Heart left ventricle (tissue), 16 donors: ENCODE data around the gene ZNF614. TPM values are rescaled to one million over a fixed set of nuclear protein-coding genes. Genes with fewer than 3 reads are reported as not detected.
"Not testable (repeated sequence)": the region's sequence is repeated elsewhere in the genome, so short reads cannot be mapped to it uniquely, and the experiment has no call there.

ENCODE experiments used
- ATAC-seq, 4 donors: fragments of 200-7000 bp; cut with Tn5 transposase; one replicate each; pipeline ENCODE4 v1.9.1; 2020 to 2022; ENCODE audit warnings: moderate library complexity in 4 of 4, mild to moderate bottlenecking in 3 of 4, moderate number of reproducible peaks in 1 of 4
- DNase-seq, 5 donors: peaks; one replicate each; pipeline ENCODE4 v3.0.0-alpha.2; 2020
- H3K27ac ChIP-seq, 12 donors: fragments of 200-600 bp; sonication (generic) in 4 of 12; one replicate each; pipeline versions ENCODE4 v1.5.0 to v1.8.0; 2016 to 2022; ENCODE audit warnings: mild to moderate bottlenecking in 2 of 12
- H3K27me3 ChIP-seq, 9 donors: fragments of 200-600 bp; sonication (generic) in 2 of 9; one replicate each; pipeline versions ENCODE4 v1.5.1 to v1.8.0; 2016 to 2022; ENCODE audit warnings: mild to moderate bottlenecking in 3 of 9
- H3K36me3 ChIP-seq, 9 donors: fragments of 200-600 bp; sonication (generic) in 2 of 9; one replicate each; pipeline versions ENCODE4 v1.5.0 to v1.8.0; 2018 to 2022; ENCODE audit warnings: mild to moderate bottlenecking in 2 of 9
- H3K4me1 ChIP-seq, 12 donors: fragments of 200-600 bp; sonication (generic) in 4 of 12; one replicate each; pipeline versions ENCODE4 v1.5.0 to v1.8.0; 2016 to 2022; ENCODE audit warnings: mild to moderate bottlenecking in 3 of 12
- H3K4me3 ChIP-seq, 12 donors: fragments of 200-600 bp; sonication (generic) in 4 of 12; one replicate each; pipeline versions ENCODE4 v1.5.0 to v1.8.0; 2017 to 2022; ENCODE audit warnings: mild to moderate bottlenecking in 9 of 12, moderate library complexity in 4 of 12
- H3K9me3 ChIP-seq, 12 donors: fragments of 200-600 bp; sonication (generic) in 4 of 12; one replicate each; pipeline versions ENCODE4 v1.5.0 to v1.8.0; 2016 to 2022; ENCODE audit warnings: mild to moderate bottlenecking in 1 of 12
- CTCF ChIP-seq, 12 donors: fragments of 200-600 bp; sonication (generic) in 4 of 12; IDR thresholded peaks; one replicate each; pipeline versions ENCODE4 v1.5.0 to v1.8.0; 2018 to 2022; ENCODE audit warnings: antibody characterized with exemption in 12 of 12, mild to moderate bottlenecking in 5 of 12
- POLR2A ChIP-seq, 2 donors: fragments of 450-650 bp; IDR thresholded peaks; one replicate each; pipeline ENCODE4 v1.6.1; 2017; ENCODE audit warnings: antibody characterized with exemption in 2 of 2, mild to moderate bottlenecking in 2 of 2, moderate library complexity in 2 of 2
- WGBS, 4 donors: extraction: QIAGEN DNeasy Blood & Tissue Kit in 2 of 4; methylation state at CpG; one replicate each; pipeline versions ENCODE4 v1.1.5 to v1.1.7; 2013 to 2018; 5-methylcytosine and 5-hydroxymethylcytosine counted together
- intact Hi-C, 10 donors: fragments of 100-400 bp; cut with DNase I; formaldehyde crosslinking; loops; one replicate each; pipeline versions ENCODE4 v1.11.1 to v1.14.2; 2022
- polyA plus RNA-seq, 2 donors: library from polyadenylated mRNA; stranded (reverse); fragments of 200-250 nt; gene quantifications; one replicate each; pipeline ENCODE4 v1.2.3, GENCODE V29; 2013
- total RNA-seq, 9 donors: library from RNA; depleted of rRNA in 2 of 9; stranded (reverse); fragments of >200 nt in 2 of 9; fragmentation: NEBNext Ultra II Directional in 3 of 9; extraction: Animal tissue kit (Norgen Biotek cat#: 25700) in 3 of 9; gene quantifications; one replicate each; pipeline versions ENCODE4 v1.1.0 to v1.2.4, GENCODE V29; 2016 to 2023
- donor health status: ischemic (EF 13 %, LVEDD 7.1; RV severe dilation, severe dysfunction).
- donor health status: healthy with polysubstance abuse.
- donor health status: DM: no; HTN: yes; CAD: no.
- donor health status: DM: no; HTN: no; CAD: no.
- donor health status: ischemic (EF 25% LVEDD 6.9; RV normal size, moderate dysfunction).
- donor health status: ischemic (EF 25% LVEDD 5.7; RV mildly dilated, moderate dysfunction).
- donor health status: healthy.
- donor health status: DM: yes; HTN: yes; CAD: no.
- donor health status: ischemic (EF 35%, LVEDD 5.7; RV mildly dilated, moderate dysfunction).
- donor health status: nonischemic (EF 11% LVEDD 7.7; RV severe dilation, severe dysfunction).
- donor health status: DM: yes; HTN: yes; CAD: no.
- donor health status: PGD.
- donor health status: ischemic (EF 29% LVEDD 5.4; RV normal size, mild dysfunction).
- donor health status: nonischemic (EF 23%, LVEDD 6.1; RV moderate dilation, normal function).

ZNF614 gene
- total and polyA plus RNA-seq, 11 donors: 2.1 to 7.9 (median 6.5) TPM

- intact Hi-C loops: loop anchor here in 6 of 10 donors (2.0 to 5.0 kb wide), 4 partner anchors 20 to 99 kb away; partner anchors contain the start of genes ZNF613 (in 4 of the 6) and ZNF577 (in 1 of the 6)
- peak; percentile 98 to 100 (median 100) for ATAC-seq
- H3K9me3 ChIP-seq: peaks cover 0 to 83% (median 28%) of the 10 kb centered on the region in 12 donors
- H3K4me3 ChIP-seq: peak within 1 kb of the TSS; percentile 66 to 94 (median 81)
- H3K36me3 ChIP-seq: peaks cover 0 to 7% (median 0%) of the 10 kb centered on the region in 9 donors
- H3K27ac ChIP-seq: peak within 1 kb of the TSS in 11 of 12 donors; percentile 40 to 82 (median 73)
- DNase-seq: peak; percentile 90 to 96 (median 94)
- no peaks in the 10 kb centered on the region for H3K27me3 ChIP-seq
- WGBS, 4 donors: 2 to 3% (median 2%) methylated on average over 33 of the region's 33 CpGs
- TF ChIP-seq POLR2A (IDR thresholded peaks at IDR 0.05) (no peak), CTCF (IDR thresholded peaks at IDR 0.05) (peak in 1 of 12 donors; percentile 14)
- peaks cover 0 to 17% (median 12%) of the 10 kb centered on the region in 12 donors for H3K4me1 ChIP-seq
Measured at GRCh38 chr19:51986309-51987291, 41.6 kb downstream of the ZNF614 start, which contains the start of gene ZNF350. TSS of gene ZNF350 (minus strand) at chr19:51986840. CDS start at chr19:51974360, 12,480 bp downstream.

DNA sequence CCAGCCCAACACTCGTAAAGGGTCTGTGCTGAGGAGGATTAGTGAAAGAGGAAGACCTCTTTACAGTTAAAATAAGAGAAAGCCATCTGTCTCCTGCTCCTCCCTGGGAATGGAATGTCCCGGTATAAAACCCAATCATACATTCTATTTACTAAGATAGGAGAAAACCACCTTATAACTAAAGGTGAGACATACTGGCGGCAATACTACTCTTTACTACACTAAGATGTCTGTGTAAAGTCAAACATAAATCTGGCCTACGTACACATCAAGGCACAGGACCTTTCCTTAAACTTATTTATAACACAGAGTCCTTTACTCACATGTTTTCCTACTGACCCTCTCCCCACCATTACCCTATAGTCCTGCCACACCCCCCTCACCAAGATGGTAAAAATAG, 44.8 kb downstream of the ZNF614 start:
- ATAC-seq (no peak), DNase-seq (no peak)
- H3K9me3 ChIP-seq: peaks cover 0 to 83% (median 10%) of the 10 kb centered on the region in 12 donors
- no peak overlapping the region for H3K4me3 ChIP-seq
- intact Hi-C loops: no loop called here
- H3K4me1 ChIP-seq: peaks cover 0 to 17% (median 12%) of the 10 kb centered on the region in 12 donors
- no peak overlapping the region for H3K27ac ChIP-seq
- WGBS, 4 donors: 82 to 89% (median 85%) methylated on average over 4 of the region's 4 CpGs
- TF ChIP-seq POLR2A (IDR thresholded peaks at IDR 0.05) (no peak), CTCF (IDR thresholded peaks at IDR 0.05) (no peak)
- no peaks in the 10 kb centered on the region for H3K27me3 ChIP-seq
- H3K36me3 ChIP-seq: peaks cover 0 to 30% (median 6%) of the 10 kb centered on the region in 9 donors

- intact Hi-C loops, H3K27me3 ChIP-seq, DNase-seq, H3K4me3 ChIP-seq, H3K27ac ChIP-seq, ATAC-seq: not testable (repeated sequence)
- Histone ChIP-seq H3K9me3 (peaks cover 0 to 96% (median 19%) of the 10 kb centered on the region in 12 donors), H3K4me1 (peaks cover 0 to 16% (median 10%) of the 10 kb centered on the region in 12 donors), H3K36me3 (peaks cover 0 to 32% (median 6%) of the 10 kb centered on the region in 9 donors)
- 83 to 96% (median 92%) methylated on average over 6 of the region's 6 CpGs for WGBS, 4 donors
Measured at GRCh38 chr19:51980926-51981325, 47.3 kb downstream of the ZNF614 start.

GRCh38 chr19:51980116-51980736, 48.0 kb downstream of the ZNF614 start:
- Histone ChIP-seq H3K9me3 (peaks cover 0 to 99% (median 21%) of the 10 kb centered on the region in 12 donors), H3K36me3 (peaks cover 0 to 39% (median 6%) of the 10 kb centered on the region in 9 donors), H3K4me1 (peaks cover 0 to 9% (median 4%) of the 10 kb centered on the region in 12 donors), H3K27me3 (no peaks in the 10 kb centered on the region), H3K4me3 (no peak overlapping the region), H3K27ac (no peak overlapping the region)
- 96 to 97% (median 96%) methylated on average over 6 of the region's 6 CpGs for WGBS, 4 donors
- TF ChIP-seq POLR2A (IDR thresholded peaks at IDR 0.05) (no peak), CTCF (IDR thresholded peaks at IDR 0.05) (no peak)
- DNase-seq (no peak), ATAC-seq (no peak)
- intact Hi-C loops: no loop called here
